ENCODE measurements around the gene APBB2.

GRCh38 chr4:41137879-41138278 is 76.5 kb downstream of the APBB2 start:
- no peak for TF ChIP-seq CTCF (IDR thresholded peaks at IDR 0.05; ENCODE audit: low read depth, low read length, poor library complexity, severe bottlenecking)
- TF ChIP-seq EZH2phosphoT487 (IDR thresholded peaks at IDR 0.05; ENCODE audit: borderline replicate concordance, low read length) = no peak

All from DOHH2 (cell line).